DOHH2 (cell line): ENCODE measurements around the gene SPATA13.
"Not testable (repeated sequence)": the region's sequence is repeated elsewhere in the genome, so short reads cannot be mapped to it uniquely, and the experiment has no call there.

ENCODE experiments used
- H3F3A ChIP-seq: fragments of 200-600 bp; sonication (generic), shearing (Covaris generic); 2 replicates; pipeline ENCODE4 v1.6.0; 2016; ENCODE audit warnings: antibody characterized with exemption, mild to moderate bottlenecking; ENCODE audit not compliant: control insufficient read depth, insufficient read depth
- H3K27ac ChIP-seq: fragments of 200-600 bp; sonication (generic); 2 replicates; pipeline ENCODE4 v1.5.1; 2014; ENCODE audit warnings: low read depth, mild to moderate bottlenecking, low read length, moderate library complexity
- H3K27me3 ChIP-seq: fragments of 200-600 bp; sonication (generic); 2 replicates; pipeline ENCODE4 v1.6.1; 2014; ENCODE audit warnings: mild to moderate bottlenecking, low read length, mixed read lengths; ENCODE audit not compliant: control insufficient read depth
- H3K36me3 ChIP-seq: fragments of 200-600 bp; sonication (generic); 2 replicates; pipeline ENCODE4 v1.6.1; 2014; ENCODE audit warnings: mild to moderate bottlenecking, low read length, moderate library complexity, mixed read lengths; ENCODE audit not compliant: control insufficient read depth
- H3K4me1 ChIP-seq: fragments of 200-600 bp; sonication (generic); 2 replicates; pipeline ENCODE4 v1.6.1; 2014; ENCODE audit warnings: mild to moderate bottlenecking, low read length, mixed read lengths; ENCODE audit not compliant: control insufficient read depth
- H3K4me2 ChIP-seq: fragments of 200-600 bp; sonication (generic); 2 replicates; pipeline ENCODE4 v1.6.0; 2014; ENCODE audit warnings: mild to moderate bottlenecking, low read length, moderate library complexity
- H3K4me3 ChIP-seq: fragments of 200-600 bp; sonication (generic); 2 replicates; pipeline ENCODE4 v1.5.1; 2014; ENCODE audit warnings: mild to moderate bottlenecking, low read length, mixed read lengths
- H3K79me2 ChIP-seq: fragments of 200-600 bp; sonication (generic); 2 replicates; pipeline ENCODE4 v1.6.1; 2014; ENCODE audit warnings: mild to moderate bottlenecking, low read length, mixed read lengths; ENCODE audit not compliant: control insufficient read depth
- H3K9me2 ChIP-seq: fragments of 200-600 bp; sonication (generic); replicated peaks from 2 replicates; pipeline ENCODE4 v1.6.1; 2014; ENCODE audit warnings: mild to moderate bottlenecking, low read length, mixed read lengths; ENCODE audit not compliant: control insufficient read depth
- H3K9me3 ChIP-seq: fragments of 200-600 bp; sonication (generic); 2 replicates; pipeline ENCODE4 v1.6.1; 2014; ENCODE audit warnings: antibody characterized with exemption, low read length, mixed read lengths; ENCODE audit not compliant: control insufficient read depth, insufficient read depth
- H4K20me1 ChIP-seq: fragments of 200-600 bp; sonication (generic); 2 replicates; pipeline ENCODE4 v1.6.0; 2014; ENCODE audit warnings: low read depth, mild to moderate bottlenecking, antibody characterized with exemption, low read length, moderate library complexity; ENCODE audit not compliant: control insufficient read depth, insufficient read depth
- CTCF ChIP-seq: fragments of 200-600 bp; sonication (generic); IDR thresholded peaks from one replicate; pipeline ENCODE4 v1.5.1; 2014; ENCODE audit warnings: antibody characterized with exemption, mild to moderate bottlenecking, low read depth, low read length; ENCODE audit not compliant: poor library complexity, severe bottlenecking
- EZH2phosphoT487 ChIP-seq: fragments of 200-600 bp; sonication (generic); IDR thresholded peaks from 2 replicates; pipeline ENCODE4 v1.6.1; 2017; ENCODE audit warnings: borderline replicate concordance, mild to moderate bottlenecking, antibody characterized with exemption, low read length, moderate library complexity, mixed read lengths

The SPATA13 gene

GRCh38 chr13:24116131-24116530, 44.4 kb upstream of the SPATA13 start:
- Histone ChIP-seq H3K4me2 (no peak overlapping the region), H3K79me2 (no peaks in the 10 kb centered on the region), H3K9me3 (no peaks in the 10 kb centered on the region), H3F3A (no peaks in the 10 kb centered on the region), H3K36me3 (no peaks in the 10 kb centered on the region), H3K4me1 (no peaks in the 10 kb centered on the region), H3K9me2 (no peaks in the 10 kb centered on the region), H4K20me1 (no peaks in the 10 kb centered on the region), H3K4me3 (no peak overlapping the region), H3K27me3 (peaks cover 10% of the 10 kb centered on the region; the same call in 1 of the 2 replicates), H3K27ac (no peak overlapping the region)
- TF ChIP-seq CTCF, result no peak

GRCh38 chr13:24118576-24118975, 41.9 kb upstream of the SPATA13 start:
- TF ChIP-seq EZH2phosphoT487 (no peak), CTCF (no peak)
- Histone ChIP-seq H3K4me3 (no peak overlapping the region), H3K27ac (no peak overlapping the region)

GRCh38 chr13:24119626-24120508, 40.7 kb upstream of the SPATA13 start:
- no peaks in the 10 kb centered on the region for H3K9me3 ChIP-seq
- no peaks in the 10 kb centered on the region for H3K36me3 ChIP-seq
- H3K9me2 ChIP-seq, result no peaks in the 10 kb centered on the region
- TF ChIP-seq EZH2phosphoT487, result no peak
- TF ChIP-seq CTCF, result no peak
- no peaks in the 10 kb centered on the region for H3F3A ChIP-seq
- 0 out of 2 replicates have a peak, but pooled peaks cover 3% of the 10 kb centered on the region for H3K4me1 ChIP-seq
- H3K79me2 ChIP-seq, result no peaks in the 10 kb centered on the region
- no peaks in the 10 kb centered on the region for H4K20me1 ChIP-seq
- peaks cover 14% of the 10 kb centered on the region for H3K27me3 ChIP-seq
- H3K4me3 ChIP-seq, result no peak overlapping the region
- no peak overlapping the region for H3K27ac ChIP-seq
- no peak overlapping the region for H3K4me2 ChIP-seq

More at GRCh38 chr13:24118576-24118975, 41.9 kb upstream of the SPATA13 start:
- H3K9me3 ChIP-seq, result no peaks in the 10 kb centered on the region
- H3K36me3 ChIP-seq, result no peaks in the 10 kb centered on the region
- H3K4me1 ChIP-seq, result no peaks in the 10 kb centered on the region
- no peaks in the 10 kb centered on the region for H4K20me1 ChIP-seq
- no peak overlapping the region for H3K4me2 ChIP-seq
- peaks cover 11% of the 10 kb centered on the region for H3K27me3 ChIP-seq
- H3K79me2 ChIP-seq, result no peaks in the 10 kb centered on the region
- H3F3A ChIP-seq, result no peaks in the 10 kb centered on the region
- no peaks in the 10 kb centered on the region for H3K9me2 ChIP-seq

- not testable (repeated sequence) for H3K36me3 ChIP-seq, H3K9me3 ChIP-seq, H3K79me2 ChIP-seq, H3K9me2 ChIP-seq, H3K27ac ChIP-seq, H3K4me2 ChIP-seq, H4K20me1 ChIP-seq, H3F3A ChIP-seq, H3K4me1 ChIP-seq, H3K4me3 ChIP-seq
- peaks cover 17% of the 10 kb centered on the region for H3K27me3 ChIP-seq
These were observed 38.5 kb upstream of the SPATA13 start for GRCh38 chr13:24122045-24122444.
